Nephron progenitor cell (in vitro differentiated cells): ENCODE measurements around the gene GNAL.
"Not testable (repeated sequence)": the region's sequence is repeated elsewhere in the genome, so short reads cannot be mapped to it uniquely, and the experiment has no call there.

Source experiments
- DNase-seq: peaks from one replicate; pipeline ENCODE4 v3.0.0; 2021
- H3K27ac Mint-ChIP-seq: 2 replicates; pipeline ENCODE4 v1.8.0; 2021; ENCODE audit warnings: mild to moderate bottlenecking, moderate library complexity, mixed read lengths
- H3K27me3 Mint-ChIP-seq: 2 replicates; pipeline ENCODE4 v1.8.0; 2021; ENCODE audit warnings: mild to moderate bottlenecking, low read depth, mixed read lengths; ENCODE audit not compliant: poor library complexity
- H3K36me3 Mint-ChIP-seq: 2 replicates; pipeline ENCODE4 v1.8.0; 2021; ENCODE audit warnings: low read depth, mixed read lengths
- H3K4me1 Mint-ChIP-seq: 2 replicates; pipeline ENCODE4 v1.8.0; 2021; ENCODE audit warnings: mixed read lengths
- H3K4me3 Mint-ChIP-seq: 2 replicates; pipeline ENCODE4 v1.8.0; 2021; ENCODE audit warnings: mild to moderate bottlenecking, moderate library complexity, mixed read lengths
- H3K9me3 Mint-ChIP-seq: 2 replicates; pipeline ENCODE4 v1.8.0; 2021; ENCODE audit warnings: mild to moderate bottlenecking, moderate library complexity, mixed read lengths
- TF ChIP-seq, protein P1 (sequence below): fragments of 200-600 bp; sonication (generic); IDR thresholded peaks from 2 replicates; pipeline ENCODE4 v1.5.0; 2021; ENCODE audit warnings: antibody characterized with exemption

The GNAL gene

GRCh38 chr18:11887328-11888128 lies 198.5 kb downstream of the GNAL start:
- H3K4me1 Mint-ChIP-seq = peaks cover 4% of the 10 kb centered on the region
- peaks cover 46% of the 10 kb centered on the region for H3K36me3 Mint-ChIP-seq
- no peaks in the 10 kb centered on the region for H3K27me3 Mint-ChIP-seq
- no peak for DNase-seq
- H3K27ac Mint-ChIP-seq = no peak overlapping the region
- H3K4me3 Mint-ChIP-seq = no peak overlapping the region
- no peaks in the 10 kb centered on the region for H3K9me3 Mint-ChIP-seq
- TF ChIP-seq, protein P1, sequence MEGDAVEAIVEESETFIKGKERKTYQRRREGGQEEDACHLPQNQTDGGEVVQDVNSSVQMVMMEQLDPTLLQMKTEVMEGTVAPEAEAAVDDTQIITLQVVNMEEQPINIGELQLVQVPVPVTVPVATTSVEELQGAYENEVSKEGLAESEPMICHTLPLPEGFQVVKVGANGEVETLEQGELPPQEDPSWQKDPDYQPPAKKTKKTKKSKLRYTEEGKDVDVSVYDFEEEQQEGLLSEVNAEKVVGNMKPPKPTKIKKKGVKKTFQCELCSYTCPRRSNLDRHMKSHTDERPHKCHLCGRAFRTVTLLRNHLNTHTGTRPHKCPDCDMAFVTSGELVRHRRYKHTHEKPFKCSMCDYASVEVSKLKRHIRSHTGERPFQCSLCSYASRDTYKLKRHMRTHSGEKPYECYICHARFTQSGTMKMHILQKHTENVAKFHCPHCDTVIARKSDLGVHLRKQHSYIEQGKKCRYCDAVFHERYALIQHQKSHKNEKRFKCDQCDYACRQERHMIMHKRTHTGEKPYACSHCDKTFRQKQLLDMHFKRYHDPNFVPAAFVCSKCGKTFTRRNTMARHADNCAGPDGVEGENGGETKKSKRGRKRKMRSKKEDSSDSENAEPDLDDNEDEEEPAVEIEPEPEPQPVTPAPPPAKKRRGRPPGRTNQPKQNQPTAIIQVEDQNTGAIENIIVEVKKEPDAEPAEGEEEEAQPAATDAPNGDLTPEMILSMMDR = no peak

GRCh38 chr18:11888726-11889125 lies 199.7 kb downstream of the GNAL start:
- Mint-ChIP-seq H3K27ac (no peak overlapping the region), H3K4me1 (peaks cover 11% of the 10 kb centered on the region), H3K36me3 (peaks cover 50% of the 10 kb centered on the region), H3K4me3 (no peak overlapping the region), H3K9me3 (no peaks in the 10 kb centered on the region), H3K27me3 (no peaks in the 10 kb centered on the region)
- no peak for DNase-seq
- TF ChIP-seq, protein P1 = no peak

DNA sequence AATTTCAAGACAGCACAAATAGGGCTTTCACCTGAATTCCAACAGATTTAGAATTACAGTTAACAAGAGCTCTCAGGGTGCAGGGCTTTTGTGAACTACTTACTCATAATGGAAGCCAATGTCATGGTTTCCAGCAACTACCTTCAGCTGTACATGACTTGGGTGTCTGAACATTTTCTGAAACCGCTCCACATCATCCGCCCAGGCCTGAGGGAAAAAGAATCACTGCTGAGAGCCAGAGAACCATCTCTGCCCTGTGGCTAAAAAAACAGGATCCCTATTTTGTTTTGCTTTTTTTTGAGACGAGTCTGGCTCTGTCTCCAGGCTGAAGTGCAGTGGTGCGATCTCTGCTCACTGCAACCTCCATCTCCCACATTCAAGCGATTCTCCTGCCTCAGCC lies 200.2 kb downstream of the GNAL start:
- DNase-seq = no peak
- Mint-ChIP-seq H3K4me1 (peaks cover 11% of the 10 kb centered on the region), H3K27me3 (no peaks in the 10 kb centered on the region), H3K9me3 (no peaks in the 10 kb centered on the region), H3K4me3 (no peak overlapping the region), H3K36me3 (peaks cover 51% of the 10 kb centered on the region), H3K27ac (no peak overlapping the region)
- TF ChIP-seq, protein P1 = no peak

DNA sequence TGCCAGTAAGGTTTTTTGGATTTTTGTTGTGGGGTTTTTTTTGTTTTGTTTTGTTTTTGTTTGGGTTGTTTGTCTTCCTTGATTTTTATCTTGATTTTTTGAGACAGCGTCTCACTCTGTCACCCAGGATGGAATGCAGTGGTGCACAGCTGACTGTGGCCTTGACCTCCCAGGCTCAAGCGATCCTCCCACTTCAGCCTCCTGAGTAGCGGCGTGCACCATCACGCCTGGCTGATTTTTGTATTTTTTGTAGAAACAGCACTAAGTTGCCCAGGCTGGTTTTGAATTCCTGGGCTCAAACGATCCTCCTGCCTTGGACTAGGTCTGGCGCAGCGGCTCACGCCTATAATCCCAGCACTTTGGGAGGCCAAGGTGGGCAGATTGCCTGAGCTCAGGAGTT lies 202.7 kb downstream of the GNAL start:
- Mint-ChIP-seq H3K36me3 (peaks cover 47% of the 10 kb centered on the region), H3K27ac (no peak overlapping the region), H3K4me3 (no peak overlapping the region), H3K9me3 (no peaks in the 10 kb centered on the region), H3K4me1 (peaks cover 8% of the 10 kb centered on the region), H3K27me3 (no peaks in the 10 kb centered on the region)
- TF ChIP-seq, protein P1 = no peak
- DNase-seq = no peak

- not testable (repeated sequence) for H3K4me3 Mint-ChIP-seq, DNase-seq, H3K4me1 Mint-ChIP-seq, H3K27me3 Mint-ChIP-seq, H3K9me3 Mint-ChIP-seq
- Mint-ChIP-seq H3K36me3 (peaks cover 47% of the 10 kb centered on the region), H3K27ac (peak overlapping the region; percentile 23)
Measured at GRCh38 chr18:11892438-11892837, 203.4 kb downstream of the GNAL start.

- H3K27me3 Mint-ChIP-seq = peaks cover 4% of the 10 kb centered on the region
- no peak overlapping the region for H3K4me3 Mint-ChIP-seq
- peaks cover 22% of the 10 kb centered on the region for H3K36me3 Mint-ChIP-seq
- TF ChIP-seq, protein P1 = no peak
- H3K4me1 Mint-ChIP-seq = peaks cover 15% of the 10 kb centered on the region
- H3K27ac Mint-ChIP-seq = no peak overlapping the region
- no peak for DNase-seq
- H3K9me3 Mint-ChIP-seq = no peaks in the 10 kb centered on the region
Measured at GRCh38 chr18:11897781-11898180, 208.7 kb downstream of the GNAL start.
